AG10803 (cell line): ENCODE data around the gene TRIM56.

ENCODE experiments used
- DNase-seq: peaks from one replicate; pipeline ENCODE4 v3.0.0; 2010; ENCODE audit warnings: low read depth
- H3K4me3 ChIP-seq: 2 replicates; pipeline ENCODE4 v1.5.1; 2011; ENCODE audit warnings: mild to moderate bottlenecking, low read length, control low read depth
- TF ChIP-seq, protein P1 (sequence below): conservative IDR thresholded peaks from 2 replicates; pipeline ENCODE4 v1.5.1; 2011; ENCODE audit warnings: mild to moderate bottlenecking, low read length, control low read depth, inconsistent platforms

The TRIM56 gene

DNA sequence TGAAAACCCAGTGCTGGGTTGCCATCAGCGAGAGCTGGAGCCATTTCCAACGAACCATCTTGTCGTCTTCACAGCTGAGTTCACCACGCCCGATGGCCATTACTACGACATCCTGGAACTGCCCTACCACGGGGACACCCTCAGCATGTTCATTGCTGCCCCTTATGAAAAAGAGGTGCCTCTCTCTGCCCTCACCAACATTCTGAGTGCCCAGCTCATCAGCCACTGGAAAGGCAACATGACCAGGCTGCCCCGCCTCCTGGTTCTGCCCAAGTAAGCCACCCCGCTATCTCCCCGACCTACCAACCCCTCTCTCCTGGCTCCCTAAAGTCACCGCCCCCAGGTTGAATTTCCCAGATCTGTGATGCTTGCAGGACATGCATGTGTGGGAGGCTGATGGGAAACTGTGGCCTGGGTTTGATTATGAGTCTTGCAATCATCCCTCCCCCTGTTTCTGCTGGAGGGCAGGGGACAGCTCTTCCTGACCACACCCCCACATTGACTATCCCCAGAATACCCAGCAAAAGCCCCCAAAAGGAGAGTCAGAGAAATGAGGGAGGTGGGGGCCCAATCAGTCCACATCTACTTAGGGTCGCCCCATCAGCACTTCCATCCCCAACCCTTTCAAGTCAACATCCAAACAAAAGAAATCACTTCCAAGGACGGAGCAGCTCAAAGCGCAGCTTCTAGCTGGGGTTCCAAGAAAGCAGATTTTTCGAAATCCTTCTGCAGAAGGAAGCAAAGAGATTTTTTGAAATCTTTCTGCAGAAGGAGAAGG lies 48.5 kb downstream of the TRIM56 start:
- no peak for DNase-seq
- H3K4me3 ChIP-seq, result no peak overlapping the region; the same call in 1 of the 2 replicates
- TF ChIP-seq, protein P1, sequence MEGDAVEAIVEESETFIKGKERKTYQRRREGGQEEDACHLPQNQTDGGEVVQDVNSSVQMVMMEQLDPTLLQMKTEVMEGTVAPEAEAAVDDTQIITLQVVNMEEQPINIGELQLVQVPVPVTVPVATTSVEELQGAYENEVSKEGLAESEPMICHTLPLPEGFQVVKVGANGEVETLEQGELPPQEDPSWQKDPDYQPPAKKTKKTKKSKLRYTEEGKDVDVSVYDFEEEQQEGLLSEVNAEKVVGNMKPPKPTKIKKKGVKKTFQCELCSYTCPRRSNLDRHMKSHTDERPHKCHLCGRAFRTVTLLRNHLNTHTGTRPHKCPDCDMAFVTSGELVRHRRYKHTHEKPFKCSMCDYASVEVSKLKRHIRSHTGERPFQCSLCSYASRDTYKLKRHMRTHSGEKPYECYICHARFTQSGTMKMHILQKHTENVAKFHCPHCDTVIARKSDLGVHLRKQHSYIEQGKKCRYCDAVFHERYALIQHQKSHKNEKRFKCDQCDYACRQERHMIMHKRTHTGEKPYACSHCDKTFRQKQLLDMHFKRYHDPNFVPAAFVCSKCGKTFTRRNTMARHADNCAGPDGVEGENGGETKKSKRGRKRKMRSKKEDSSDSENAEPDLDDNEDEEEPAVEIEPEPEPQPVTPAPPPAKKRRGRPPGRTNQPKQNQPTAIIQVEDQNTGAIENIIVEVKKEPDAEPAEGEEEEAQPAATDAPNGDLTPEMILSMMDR, result no peak

DNA sequence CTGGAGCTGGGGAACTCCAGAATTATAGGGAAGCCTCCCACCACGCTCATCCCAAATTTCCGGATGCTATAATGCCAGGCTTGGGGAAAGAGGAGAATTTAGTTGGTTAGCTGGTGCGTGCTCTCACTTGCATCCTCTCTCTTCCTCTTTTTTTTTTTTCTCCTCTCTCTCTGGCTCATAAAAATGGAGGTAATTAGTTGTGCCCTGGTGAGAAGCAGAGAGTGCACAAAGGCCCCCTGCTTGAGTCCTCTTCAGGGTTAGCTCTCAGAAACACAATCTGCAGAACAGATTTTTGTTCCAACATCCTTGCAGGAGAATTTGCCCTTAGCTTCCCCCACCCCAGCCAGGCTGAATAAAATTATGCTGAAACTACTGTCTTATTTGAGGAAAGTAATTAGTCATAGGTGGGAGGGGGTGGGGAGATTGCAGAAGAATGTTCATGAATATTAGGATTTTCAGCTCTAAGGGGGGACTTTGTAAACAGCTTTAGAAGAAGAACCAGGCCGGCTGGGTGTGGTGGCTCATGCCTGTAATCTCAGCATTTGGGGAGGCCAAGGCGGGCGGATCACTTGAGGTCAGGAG lies 49.2 kb downstream of the TRIM56 start:
- no peak for DNase-seq
- H3K4me3 ChIP-seq, result no peak overlapping the region
- TF ChIP-seq, protein P1, result no peak

DNA sequence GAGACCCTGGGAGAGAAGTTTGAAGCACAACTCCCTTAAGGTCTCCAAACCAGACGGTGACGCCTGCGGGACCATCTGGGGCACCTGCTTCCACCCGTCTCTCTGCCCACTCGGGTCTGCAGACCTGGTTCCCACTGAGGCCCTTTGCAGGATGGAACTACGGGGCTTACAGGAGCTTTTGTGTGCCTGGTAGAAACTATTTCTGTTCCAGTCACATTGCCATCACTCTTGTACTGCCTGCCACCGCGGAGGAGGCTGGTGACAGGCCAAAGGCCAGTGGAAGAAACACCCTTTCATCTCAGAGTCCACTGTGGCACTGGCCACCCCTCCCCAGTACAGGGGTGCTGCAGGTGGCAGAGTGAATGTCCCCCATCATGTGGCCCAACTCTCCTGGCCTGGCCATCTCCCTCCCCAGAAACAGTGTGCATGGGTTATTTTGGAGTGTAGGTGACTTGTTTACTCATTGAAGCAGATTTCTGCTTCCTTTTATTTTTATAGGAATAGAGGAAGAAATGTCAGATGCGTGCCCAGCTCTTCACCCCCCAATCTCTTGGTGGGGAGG lies 52.5 kb downstream of the TRIM56 start:
- TF ChIP-seq, protein P1, result no peak
- H3K4me3 ChIP-seq, result no peak overlapping the region
- no peak for DNase-seq

DNA sequence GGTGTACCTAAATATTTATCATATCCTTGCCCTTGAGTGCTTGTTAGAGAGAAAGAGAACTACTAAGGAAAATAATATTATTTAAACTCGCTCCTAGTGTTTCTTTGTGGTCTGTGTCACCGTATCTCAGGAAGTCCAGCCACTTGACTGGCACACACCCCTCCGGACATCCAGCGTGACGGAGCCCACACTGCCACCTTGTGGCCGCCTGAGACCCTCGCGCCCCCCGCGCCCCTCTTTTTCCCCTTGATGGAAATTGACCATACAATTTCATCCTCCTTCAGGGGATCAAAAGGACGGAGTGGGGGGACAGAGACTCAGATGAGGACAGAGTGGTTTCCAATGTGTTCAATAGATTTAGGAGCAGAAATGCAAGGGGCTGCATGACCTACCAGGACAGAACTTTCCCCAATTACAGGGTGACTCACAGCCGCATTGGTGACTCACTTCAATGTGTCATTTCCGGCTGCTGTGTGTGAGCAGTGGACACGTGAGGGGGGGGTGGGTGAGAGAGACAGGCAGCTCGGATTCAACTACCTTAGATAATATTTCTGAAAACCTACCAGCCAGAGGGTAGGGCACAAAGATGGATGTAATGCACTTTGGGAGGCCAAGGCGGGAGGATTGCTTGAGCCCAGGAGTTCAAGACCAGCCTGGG lies 53.1 kb downstream of the TRIM56 start:
- TF ChIP-seq, protein P1, result peak; percentile 61
- H3K4me3 ChIP-seq, result no peak overlapping the region
- DNase-seq, result peak; percentile 96

DNA sequence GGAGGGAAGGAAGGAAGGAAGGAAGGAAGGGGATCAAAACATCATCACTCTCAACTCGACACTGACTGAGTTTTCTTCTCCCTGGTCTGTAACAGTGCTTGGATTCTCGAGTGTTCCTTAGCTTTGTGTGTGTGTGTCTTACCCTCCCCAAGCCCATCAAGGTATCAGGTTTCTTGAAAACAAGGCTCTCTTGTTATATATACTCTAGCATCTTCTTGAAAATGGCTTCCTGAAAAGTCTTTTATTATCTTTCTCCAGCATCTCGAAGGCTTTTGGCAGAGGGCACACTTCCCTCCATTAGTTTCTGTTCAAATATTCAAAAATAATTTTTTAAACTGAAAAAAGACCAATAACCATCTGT lies 55.0 kb downstream of the TRIM56 start:
- TF ChIP-seq, protein P1, result no peak
- DNase-seq, result no peak
- H3K4me3 ChIP-seq, result no peak overlapping the region

DNA sequence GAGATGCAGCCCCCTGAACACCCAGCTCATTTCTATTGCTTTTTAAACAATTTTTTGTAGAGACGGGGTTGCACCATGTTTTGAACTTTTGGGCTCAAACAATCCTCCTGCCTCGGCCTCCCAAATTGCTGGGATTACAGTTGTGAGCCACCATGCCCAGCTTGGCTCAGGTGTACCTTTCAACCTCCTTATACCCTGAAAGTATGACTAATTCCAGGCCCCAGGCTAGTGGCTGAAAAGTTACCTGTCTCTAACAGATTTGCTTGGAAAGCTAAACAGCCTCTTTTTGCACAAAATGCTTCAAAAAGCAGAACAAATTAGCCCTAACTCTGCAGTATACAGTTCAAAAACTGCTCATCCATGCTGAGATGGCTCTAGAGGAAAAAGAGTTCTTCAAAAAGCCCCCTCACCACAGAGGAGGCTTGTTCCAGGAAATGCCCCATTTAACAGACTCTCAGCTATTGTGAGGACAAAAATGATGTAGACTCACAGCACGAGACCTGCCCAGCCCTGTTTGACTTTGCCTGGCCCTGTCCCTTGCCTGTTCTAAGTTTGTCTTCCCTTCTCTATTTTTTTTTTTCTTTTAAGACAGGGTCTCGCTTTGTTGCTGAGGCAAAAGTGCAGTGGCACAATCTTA lies 55.6 kb downstream of the TRIM56 start:
- TF ChIP-seq, protein P1, result no peak
- no peak for DNase-seq
- H3K4me3 ChIP-seq, result no peak overlapping the region
